Thyroid gland (tissue), 4 donors: ENCODE data around the gene KRT9.

Experiments used
- CTCF ChIP-seq, 6 experiments: fragments of 200-600 bp in 3 of 6; fragments of 450-650 bp in 3 of 6; sonication (generic) in 3 of 6; IDR thresholded peaks; one replicate each; pipeline ENCODE4 v1.5.1; 2016 to 2019; ENCODE audit warnings: antibody characterized with exemption in 6 of 6, mild to moderate bottlenecking in 2 of 6, inconsistent platforms in 1 of 6, moderate library complexity in 1 of 6
- POLR2A ChIP-seq, 2 donors: fragments of 450-650 bp; IDR thresholded peaks; one replicate each; pipeline ENCODE4 v1.6.1; 2017; ENCODE audit warnings: antibody characterized with exemption in 2 of 2, mild to moderate bottlenecking in 2 of 2, moderate library complexity in 1 of 2

- no peak for TF ChIP-seq CTCF (IDR thresholded peaks at IDR 0.05)
- no peak for TF ChIP-seq POLR2A (IDR thresholded peaks at IDR 0.05)
Observed at GRCh38 chr17:41516147-41516829, 55.6 kb downstream of the KRT9 start.
